ENCODE measurements around the gene SLIT3.

The SLIT3 gene

DNA sequence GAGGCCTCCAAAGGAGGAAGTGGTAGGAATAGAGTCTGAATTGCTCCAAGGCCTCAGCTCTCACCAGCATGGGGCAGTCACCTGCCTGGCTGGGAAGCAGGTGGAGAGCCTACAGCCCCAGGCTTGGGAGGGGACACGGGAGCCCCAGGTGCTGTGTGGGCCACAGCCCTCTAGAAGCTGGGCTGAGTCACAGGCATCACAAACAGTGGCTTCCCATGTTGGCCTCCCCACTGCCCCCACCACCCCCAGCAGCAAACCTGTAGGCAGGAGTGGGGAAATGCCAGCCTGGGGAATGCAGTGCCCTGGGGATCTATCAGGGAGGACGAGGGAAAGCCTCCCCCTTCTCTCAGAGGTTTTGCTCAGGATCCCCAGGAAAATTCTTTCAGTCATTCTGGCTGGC is 309.6 kb downstream of the SLIT3 start:
- TF ChIP-seq GABPA (IDR thresholded peaks at IDR 0.05; ENCODE audit: low read depth) (no peak), REST (IDR thresholded peaks at IDR 0.05; ENCODE audit: insufficient replicate concordance, low read depth) (no peak), SPI1 (IDR thresholded peaks at IDR 0.05; ENCODE audit: borderline replicate concordance, low read depth) (no peak), CTCF (IDR thresholded peaks at IDR 0.05; ENCODE audit: insufficient read depth, low read length) (no peak), POLR2AphosphoS5 (IDR thresholded peaks at IDR 0.05; ENCODE audit: low read depth) (no peak)
- no peak overlapping the region for H3K4me3 ChIP-seq (replicated peaks; ENCODE audit: insufficient read depth, low read length)
- no peaks in the 10 kb centered on the region for H3K27me3 ChIP-seq (ENCODE audit: insufficient read depth, poor library complexity, severe bottlenecking)
- DNase-seq (ENCODE audit: low read depth in 1 of 2, low spot score in 1 of 2), result no peak
- no peak overlapping the region for H3K27ac ChIP-seq (replicated peaks)

GRCh38 chr5:168990679-168991078 is 310.3 kb downstream of the SLIT3 start:
- no peak for DNase-seq (ENCODE audit: low read depth in 1 of 2, low spot score in 1 of 2)
- no peak for TF ChIP-seq POLR2AphosphoS5 (IDR thresholded peaks at IDR 0.05; ENCODE audit: low read depth)
- TF ChIP-seq REST (IDR thresholded peaks at IDR 0.05; ENCODE audit: insufficient replicate concordance, low read depth), result no peak
- TF ChIP-seq GABPA (IDR thresholded peaks at IDR 0.05; ENCODE audit: low read depth), result no peak
- TF ChIP-seq SPI1 (IDR thresholded peaks at IDR 0.05; ENCODE audit: borderline replicate concordance, low read depth), result no peak
- no peak for TF ChIP-seq CTCF (IDR thresholded peaks at IDR 0.05; ENCODE audit: insufficient read depth, low read length)
- H3K27ac ChIP-seq (replicated peaks), result no peak overlapping the region

GRCh38 chr5:168989731-168990505 is 311.0 kb downstream of the SLIT3 start:
- TF ChIP-seq GABPA (IDR thresholded peaks at IDR 0.05; ENCODE audit: low read depth), result no peak
- no peak for TF ChIP-seq SPI1 (IDR thresholded peaks at IDR 0.05; ENCODE audit: borderline replicate concordance, low read depth)
- TF ChIP-seq REST (IDR thresholded peaks at IDR 0.05; ENCODE audit: insufficient replicate concordance, low read depth), result no peak
- no peaks in the 10 kb centered on the region for H3K27me3 ChIP-seq (ENCODE audit: insufficient read depth, poor library complexity, severe bottlenecking)
- H3K27ac ChIP-seq (replicated peaks), result no peak overlapping the region
- H3K4me3 ChIP-seq (replicated peaks; ENCODE audit: insufficient read depth, low read length), result no peak overlapping the region
- DNase-seq (ENCODE audit: low read depth in 1 of 2, low spot score in 1 of 2), result no peak

More at GRCh38 chr5:168990679-168991078, 310.3 kb downstream of the SLIT3 start:
- Histone ChIP-seq H3K27me3 (ENCODE audit: insufficient read depth, poor library complexity, severe bottlenecking) (no peaks in the 10 kb centered on the region), H3K4me3 (replicated peaks; ENCODE audit: insufficient read depth, low read length) (no peak overlapping the region)
